GM12878 (cell line): ENCODE measurements around the gene EFCAB11. TPM values are rescaled to one million over a fixed set of nuclear protein-coding genes. Genes with fewer than 3 reads are reported as not detected.

ENCODE experiments used
- ATAC-seq: fragments of 200-7000 bp; cut with Tn5 transposase; 3 replicates; pipeline ENCODE4 v1.9.1; 2020; ENCODE audit warnings: mild to moderate bottlenecking, moderate library complexity
- BruUV-seq: library from RNA; stranded (reverse); fragments of 400-500 nt; replicated peaks from 2 replicates; lab custom pipeline; 2021; lab: Mats Ljungman, UMichigan
- CTCF ChIA-PET: fragments of 300-600 bp; sonication (Branson Sonifier 250); formaldehyde crosslinking; extraction: SDS; loops from one replicate; lab custom pipeline; 2021; ENCODE audit warnings: inconsistent platforms; lab: Yijun Ruan, JAX
- POLR2A ChIA-PET: fragments of 350-600 bp; formaldehyde crosslinking; extraction: SDS; loops from one replicate; lab custom pipeline; 2021; ENCODE audit warnings: inconsistent platforms; lab: Charles Lee
- RAD21 ChIA-PET: fragments of 300-600 bp; sonication (Branson Sonifier 250); formaldehyde crosslinking; loops from one replicate; lab custom pipeline; 2023; ENCODE audit warnings: antibody characterized with exemption; ENCODE audit not compliant: unreplicated experiment; lab: Charles Lee
- SMC1A ChIA-PET: fragments of 300-600 bp; sonication (Branson Sonifier 250); formaldehyde crosslinking; loops from one replicate; lab custom pipeline; 2023; ENCODE audit not compliant: unreplicated experiment, uncharacterized antibody; lab: Charles Lee
- DNase-seq: peaks from one replicate; pipeline ENCODE4 v3.0.0-alpha.2; 2011; ENCODE audit warnings: low read depth, low spot score
- FAIRE-seq: peaks from 3 replicates; lab custom pipeline; 2011; peaks lifted over from hg19 to GRCh38; lab: Jason Lieb, UNC
- H2AFZ ChIP-seq: 2 replicates; pipeline ENCODE4 v1.6.0; 2011; ENCODE audit warnings: low read depth, low read length, control low read depth; ENCODE audit not compliant: control insufficient read depth
- H3K27ac ChIP-seq: 2 replicates; pipeline ENCODE4 v1.5.1; 2011; ENCODE audit warnings: control low read depth; ENCODE audit not compliant: control insufficient read depth, insufficient read depth
- H3K27me3 ChIP-seq, 2 experiments: replicated peaks in 1 of 2; 2 replicates each; pipeline versions ENCODE4 v1.6.0 to v1.6.1; 2011; ENCODE audit warnings: low read length in 1 of 2; ENCODE audit not compliant: control insufficient read depth in 2 of 2, insufficient read depth in 2 of 2
- H3K36me3 ChIP-seq, 2 experiments: 2 replicates each; pipeline ENCODE4 v1.5.1; 2011; ENCODE audit warnings: low read length in 1 of 2; ENCODE audit not compliant: control insufficient read depth in 2 of 2, insufficient read depth in 2 of 2
- H3K4me1 ChIP-seq: 2 replicates; pipeline ENCODE4 v1.6.1; 2011; ENCODE audit warnings: mild to moderate bottlenecking, low read length, moderate library complexity, mixed read lengths; ENCODE audit not compliant: control insufficient read depth, insufficient read depth
- H3K4me2 ChIP-seq: 2 replicates; pipeline ENCODE4 v1.6.0; 2011; ENCODE audit warnings: control low read depth; ENCODE audit not compliant: control insufficient read depth, insufficient read depth
- H3K4me3 ChIP-seq: fragments of 200-600 bp; sonication (generic); 2 replicates; pipeline ENCODE4 v1.5.1; 2016
- H3K79me2 ChIP-seq: 2 replicates; pipeline ENCODE4 v1.6.0; 2011; ENCODE audit warnings: low read length; ENCODE audit not compliant: control insufficient read depth, insufficient read depth
- H3K9ac ChIP-seq: 2 replicates; pipeline ENCODE4 v1.8.0; 2011; ENCODE audit warnings: low read length, control low read depth, mixed read lengths; ENCODE audit not compliant: control insufficient read depth, insufficient read depth
- H3K9me3 ChIP-seq: replicated peaks from 3 replicates; pipeline ENCODE4 v1.5.1; 2011; ENCODE audit warnings: mild to moderate bottlenecking, low read length; ENCODE audit not compliant: control insufficient read depth, insufficient read depth
- H4K20me1 ChIP-seq: 2 replicates; pipeline ENCODE4 v1.6.0; 2011; ENCODE audit not compliant: control insufficient read depth, insufficient read depth
- BACH1 ChIP-seq: fragments of 450-650 bp; IDR thresholded peaks from 2 replicates; pipeline ENCODE4 v1.6.1; 2017; ENCODE audit warnings: mild to moderate bottlenecking, borderline replicate concordance
- BHLHE40 ChIP-seq, 2 experiments: fragments of 450-650 bp in 1 of 2; IDR thresholded peaks; 2 replicates each; pipeline ENCODE4 v1.6.1; 2011 to 2017; ENCODE audit warnings: low read depth in 2 of 2, borderline replicate concordance in 1 of 2, improper control_type of control experiment in 1 of 2, low read length in 1 of 2, mild to moderate bottlenecking in 1 of 2
- CBX3 ChIP-seq: fragments of 200-600 bp; sonication (generic); IDR thresholded peaks from 2 replicates; pipeline ENCODE4 v1.6.1; 2016; ENCODE audit warnings: low read depth, borderline replicate concordance
- CHD2 ChIP-seq: IDR thresholded peaks from 2 replicates; pipeline ENCODE4 v1.6.1; 2011; ENCODE audit warnings: low read depth, low read length, improper control_type of control experiment, borderline replicate concordance
- CREB1 ChIP-seq: IDR thresholded peaks from 2 replicates; pipeline ENCODE4 v1.6.1; 2012; ENCODE audit warnings: low read depth, mild to moderate bottlenecking, inconsistent platforms
- GABPA ChIP-seq: IDR thresholded peaks from 2 replicates; pipeline ENCODE4 v1.6.1; 2014; ENCODE audit warnings: antibody characterized with exemption, low read depth, mild to moderate bottlenecking, inconsistent platforms
- HCFC1 ChIP-seq: fragments of 150-350 bp; IDR thresholded peaks from 2 replicates; pipeline ENCODE4 v1.6.1; 2014; ENCODE audit warnings: low read length
- MEF2A ChIP-seq: IDR thresholded peaks from 2 replicates; pipeline ENCODE4 v1.6.1; 2011; ENCODE audit warnings: low read depth, mild to moderate bottlenecking, low read length, moderate library complexity; ENCODE audit not compliant: insufficient read depth
- MEF2B ChIP-seq: fragments of 450-650 bp; IDR thresholded peaks from 2 replicates; pipeline ENCODE4 v1.6.1; 2018; ENCODE audit warnings: mild to moderate bottlenecking, moderate library complexity; ENCODE audit not compliant: partially characterized antibody, poor library complexity, severe bottlenecking
- MYB ChIP-seq: fragments of 150-350 bp; IDR thresholded peaks from 2 replicates; pipeline ENCODE4 v1.6.1; 2014; ENCODE audit warnings: mild to moderate bottlenecking, low read depth, low read length, borderline replicate concordance
- NFYA ChIP-seq: IDR thresholded peaks from 2 replicates; pipeline ENCODE4 v1.6.1; 2011; ENCODE audit warnings: low read depth, mild to moderate bottlenecking, low read length, improper control_type of control experiment, borderline replicate concordance
- PAX8 ChIP-seq: fragments of 450-650 bp; IDR thresholded peaks from 2 replicates; pipeline ENCODE4 v1.6.1; 2017; ENCODE audit warnings: mild to moderate bottlenecking, moderate library complexity
- PML ChIP-seq: IDR thresholded peaks from 2 replicates; pipeline ENCODE4 v1.6.1; 2012; ENCODE audit warnings: low read length, inconsistent platforms
- POLR2AphosphoS2 ChIP-seq: IDR thresholded peaks from 2 replicates; pipeline ENCODE4 v1.6.1; 2011; ENCODE audit warnings: low read depth, mild to moderate bottlenecking, low read length, improper control_type of control experiment, moderate library complexity
- POLR2AphosphoS5 ChIP-seq: IDR thresholded peaks from 2 replicates; pipeline ENCODE4 v1.6.1; 2011; ENCODE audit warnings: mild to moderate bottlenecking, low read length, inconsistent platforms
- RAD21 ChIP-seq: IDR thresholded peaks from 2 replicates; pipeline ENCODE4 v1.6.1; 2011; ENCODE audit warnings: mild to moderate bottlenecking, low read depth, low read length, moderate library complexity; ENCODE audit not compliant: insufficient read depth
- SREBF2 ChIP-seq: IDR thresholded peaks from 2 replicates; pipeline ENCODE4 v1.6.1; 2012; ENCODE audit warnings: mild to moderate bottlenecking, low read length
- ZNF24 ChIP-seq: fragments of 450-650 bp; IDR thresholded peaks from 2 replicates; pipeline ENCODE4 v1.6.1; 2017; ENCODE audit warnings: antibody characterized with exemption, mild to moderate bottlenecking
- ZNF384 ChIP-seq: IDR thresholded peaks from 2 replicates; pipeline ENCODE4 v1.6.1; 2012; ENCODE audit warnings: low read depth, mild to moderate bottlenecking, low read length, improper control_type of control experiment, borderline replicate concordance
- WGBS: methylation state at CpG from one replicate; pipeline ENCODE4 v1.1.6; 2016; ENCODE audit warnings: low lambda C conversion rate; ENCODE audit not compliant: insufficient replicate concordance, insufficient coverage; ENCODE audit errors: missing lambda C conversion rate; 5-methylcytosine and 5-hydroxymethylcytosine counted together
- in situ Hi-C: fragments of 300-500 bp; cut with MboI; formaldehyde crosslinking; loops from 9 replicates; pipeline ENCODE4 v1.14.3; 2018; ENCODE audit warnings: mixed read lengths
- intact Hi-C: fragments of 100-400 bp; cut with micrococcal nuclease; formaldehyde crosslinking; loops from one replicate; pipeline ENCODE4 v1.14.2; 2022; ENCODE audit not compliant: unreplicated experiment
- polyA plus RNA-seq, 11 experiments: library from polyadenylated mRNA; depleted of rRNA in 4 of 11; unstranded in 6 of 11; stranded (reverse) in 5 of 11; fragments of >200 nt; fragmentation: Nextera tagmentation in 4 of 11; fragmentation: Illumina TruSeq in 1 of 11; extraction: Ambion mirVana in 4 of 11; extraction: Trizol in 1 of 11; gene quantifications; 1 replicate in 1 of 11; 2 replicates in 10 of 11; pipeline versions ENCODE4 v1.2.1 to v1.2.3, GENCODE V29; 2011 to 2016; ENCODE audit warnings: inconsistent platforms in 2 of 11, missing spikeins in 2 of 11, low read depth in 1 of 11
- total RNA-seq, 4 experiments: library from RNA; depleted of rRNA in 3 of 4; stranded (reverse); fragments of >200 nt in 3 of 4; fragmentation: Illumina TruSeq in 1 of 4; extraction: Trizol in 1 of 4; gene quantifications; 2 replicates each; pipeline versions ENCODE4 v1.2.1 to v1.2.3, GENCODE V29; 2013 to 2021
- TF ChIP-seq, protein P1 (sequence below): fragments of 450-650 bp; IDR thresholded peaks from 2 replicates; pipeline ENCODE4 v1.6.1; 2018; ENCODE audit warnings: borderline replicate concordance, mild to moderate bottlenecking; ENCODE audit not compliant: partially characterized antibody

The EFCAB11 gene
- total and polyA plus RNA-seq, 10 of the 15 experiments (the other 5 are each of a cell fraction or from before 2014, with no cell fraction given) = 8.6 to 37.4 (median 18.0) TPM

DNA sequence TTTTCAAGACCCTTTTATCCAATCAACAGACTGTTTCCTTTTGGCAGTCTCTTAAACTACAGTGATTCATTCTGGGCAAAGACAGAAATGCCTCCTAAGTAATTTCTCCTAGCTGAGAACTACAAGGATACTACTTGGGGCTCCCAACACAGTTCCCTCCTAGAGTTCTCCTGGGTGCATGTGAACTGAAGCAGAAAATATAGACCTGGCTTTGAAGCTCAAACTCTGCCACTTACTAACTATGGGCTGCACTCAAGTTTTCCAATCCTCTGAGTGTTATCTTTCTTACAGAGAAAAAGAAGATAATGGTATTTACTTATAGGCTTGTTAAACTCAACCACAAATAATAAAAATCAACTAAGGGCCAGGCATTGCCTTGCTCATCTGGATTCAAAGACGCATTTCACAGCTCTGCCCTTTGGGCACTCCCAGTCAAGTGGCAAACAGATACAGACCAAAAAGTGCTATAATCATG lies 97.6 kb downstream of the EFCAB11 start:
- Histone ChIP-seq H3K36me3 (no peaks in the 10 kb centered on the region), H3K4me2 (no peak overlapping the region), H4K20me1 (no peaks in the 10 kb centered on the region), H3K4me3 (no peak overlapping the region), H2AFZ (no peak overlapping the region), H3K79me2 (no peaks in the 10 kb centered on the region), H3K9ac (no peak overlapping the region), H3K4me1 (no peaks in the 10 kb centered on the region), H3K27me3 (no peaks in the 10 kb centered on the region), H3K27ac (no peak overlapping the region), H3K9me3 (no peaks in the 10 kb centered on the region)
- DNase-seq (no peak), FAIRE-seq (no peak), ATAC-seq (no peak)
- intact Hi-C loops (no loop called here), in situ Hi-C loops (no loop called here)
- ChIA-PET RAD21 (interaction anchor here (0.5 kb wide), 1 partner anchor 86 kb away, joined by 4 read pairs; no protein-coding TSS in a partner anchor), POLR2A (no interaction called here), SMC1A (interaction anchor here (1.7 kb wide), 1 partner anchor 9 kb away, joined by 4 read pairs; no protein-coding TSS in a partner anchor), CTCF (no interaction called here)
- TF ChIP-seq GABPA = no peak
- TF ChIP-seq CREB1 = no peak
- no peak for TF ChIP-seq MYB
- TF ChIP-seq PML = no peak
- no peak for TF ChIP-seq PAX8
- no peak for TF ChIP-seq HCFC1
- no peak for TF ChIP-seq NFYA
- TF ChIP-seq MEF2B = no peak
- TF ChIP-seq RAD21 = no peak
- TF ChIP-seq ZNF384 = no peak
- no peak for TF ChIP-seq CHD2
- no peak for TF ChIP-seq MEF2A
- TF ChIP-seq CBX3 = no peak
- no peak for TF ChIP-seq SREBF2
- no peak for TF ChIP-seq ZNF24
- no peak for TF ChIP-seq POLR2AphosphoS5
- no peak for TF ChIP-seq BHLHE40 (IDR thresholded peaks at IDR 0.05; ENCODE audit: borderline replicate concordance in 1 of 2, low read depth in 2 of 2, low read length in 1 of 2)
- no peak for TF ChIP-seq POLR2AphosphoS2
- TF ChIP-seq BACH1 = no peak
- TF ChIP-seq, protein P1, sequence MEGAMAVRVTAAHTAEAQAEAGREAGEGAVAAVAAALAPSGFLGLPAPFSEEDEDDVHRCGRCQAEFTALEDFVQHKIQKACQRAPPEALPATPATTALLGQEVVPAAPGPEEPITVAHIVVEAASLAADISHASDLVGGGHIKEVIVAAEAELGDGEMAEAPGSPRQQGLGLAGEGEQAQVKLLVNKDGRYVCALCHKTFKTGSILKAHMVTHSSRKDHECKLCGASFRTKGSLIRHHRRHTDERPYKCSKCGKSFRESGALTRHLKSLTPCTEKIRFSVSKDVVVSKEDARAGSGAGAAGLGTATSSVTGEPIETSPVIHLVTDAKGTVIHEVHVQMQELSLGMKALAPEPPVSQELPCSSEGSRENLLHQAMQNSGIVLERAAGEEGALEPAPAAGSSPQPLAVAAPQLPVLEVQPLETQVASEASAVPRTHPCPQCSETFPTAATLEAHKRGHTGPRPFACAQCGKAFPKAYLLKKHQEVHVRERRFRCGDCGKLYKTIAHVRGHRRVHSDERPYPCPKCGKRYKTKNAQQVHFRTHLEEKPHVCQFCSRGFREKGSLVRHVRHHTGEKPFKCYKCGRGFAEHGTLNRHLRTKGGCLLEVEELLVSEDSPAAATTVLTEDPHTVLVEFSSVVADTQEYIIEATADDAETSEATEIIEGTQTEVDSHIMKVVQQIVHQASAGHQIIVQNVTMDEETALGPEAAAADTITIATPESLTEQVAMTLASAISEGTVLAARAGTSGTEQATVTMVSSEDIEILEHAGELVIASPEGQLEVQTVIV = no peak
- BruUV-seq = no TSS peak
- 77% methylated on average over 1 of the region's 1 CpG for WGBS
